Activated gamma-delta T cell (primary cell): ENCODE results near the gene PHOX2A.
"Not testable (repeated sequence)": the region's sequence is repeated elsewhere in the genome, so short reads cannot be mapped to it uniquely, and the experiment has no call there.

ENCODE experiments used
- DNase-seq: peaks from one replicate; lab custom pipeline; 2025; lab: John Stamatoyannopoulos, UW

Gene PHOX2A

DNA sequence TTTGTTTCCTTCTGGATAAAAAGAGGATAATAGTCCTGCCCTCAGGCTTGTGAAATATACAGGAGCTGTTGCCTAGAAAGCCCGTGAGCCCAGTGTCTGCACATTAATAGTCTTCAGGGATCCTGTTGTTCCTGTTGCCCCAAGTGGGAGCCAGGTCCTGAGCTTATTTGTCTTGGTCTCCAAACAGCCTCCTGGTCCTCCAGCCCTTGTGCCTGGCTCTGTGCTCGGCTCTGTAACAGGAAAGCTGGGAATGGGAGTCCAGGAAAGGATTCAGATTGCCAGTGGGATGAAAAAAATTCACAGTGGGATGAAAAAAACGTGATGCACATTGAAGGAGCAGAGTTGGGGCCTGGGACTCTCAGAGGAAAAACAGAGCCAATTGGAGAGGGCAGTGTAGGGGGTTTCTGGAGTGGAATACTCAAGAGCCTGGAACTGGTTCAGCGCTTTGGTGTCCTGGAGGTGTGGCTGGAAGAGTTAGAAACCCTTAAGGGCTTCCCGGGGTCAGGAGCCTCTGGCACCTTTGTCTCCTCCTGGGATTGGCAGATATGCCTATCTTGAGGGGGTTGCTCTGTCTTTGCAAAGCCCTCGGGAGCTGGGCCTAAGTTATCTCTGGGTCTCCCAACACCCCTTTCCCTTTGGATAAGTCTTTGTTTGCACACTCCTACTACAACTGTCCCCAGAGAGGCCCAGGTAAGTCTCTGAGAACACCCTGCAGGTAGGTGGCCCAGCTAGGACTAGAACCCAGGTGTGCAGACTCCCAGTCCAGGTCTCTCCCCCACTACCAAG is 21.7 kb downstream of the PHOX2A start:
- no peak for DNase-seq

- no peak for DNase-seq
These were observed 22.4 kb downstream of the PHOX2A start for GRCh38 chr11:72221386-72222075.

DNA sequence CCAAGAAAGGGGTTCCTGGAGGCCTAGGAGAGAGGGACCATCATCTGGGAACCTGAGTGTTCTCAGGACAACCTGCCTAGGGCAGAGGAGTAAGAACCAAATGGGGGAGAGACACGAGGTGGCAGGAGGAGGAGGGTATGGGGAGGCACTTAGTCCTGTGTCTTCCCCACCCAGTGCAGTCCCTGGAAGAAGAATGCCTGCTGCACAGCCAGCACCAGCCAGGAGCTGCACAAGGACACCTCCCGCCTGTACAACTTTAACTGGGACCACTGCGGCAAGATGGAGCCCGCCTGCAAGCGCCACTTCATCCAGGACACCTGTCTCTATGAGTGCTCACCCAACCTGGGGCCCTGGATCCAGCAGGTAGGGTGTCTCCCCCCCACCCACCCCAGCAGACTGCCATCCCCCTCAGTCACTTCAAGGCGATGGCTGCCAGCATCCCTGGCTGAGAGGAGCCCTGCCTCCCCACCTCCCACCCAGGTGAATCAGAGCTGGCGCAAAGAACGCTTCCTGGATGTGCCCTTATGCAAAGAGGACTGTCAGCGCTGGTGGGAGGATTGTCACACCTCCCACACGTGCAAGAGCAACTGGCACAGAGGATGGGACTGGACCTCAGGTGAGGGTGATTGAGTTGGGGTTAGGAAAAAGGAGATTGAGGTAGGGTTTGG is 23.1 kb downstream of the PHOX2A start:
- DNase-seq: no peak

DNA sequence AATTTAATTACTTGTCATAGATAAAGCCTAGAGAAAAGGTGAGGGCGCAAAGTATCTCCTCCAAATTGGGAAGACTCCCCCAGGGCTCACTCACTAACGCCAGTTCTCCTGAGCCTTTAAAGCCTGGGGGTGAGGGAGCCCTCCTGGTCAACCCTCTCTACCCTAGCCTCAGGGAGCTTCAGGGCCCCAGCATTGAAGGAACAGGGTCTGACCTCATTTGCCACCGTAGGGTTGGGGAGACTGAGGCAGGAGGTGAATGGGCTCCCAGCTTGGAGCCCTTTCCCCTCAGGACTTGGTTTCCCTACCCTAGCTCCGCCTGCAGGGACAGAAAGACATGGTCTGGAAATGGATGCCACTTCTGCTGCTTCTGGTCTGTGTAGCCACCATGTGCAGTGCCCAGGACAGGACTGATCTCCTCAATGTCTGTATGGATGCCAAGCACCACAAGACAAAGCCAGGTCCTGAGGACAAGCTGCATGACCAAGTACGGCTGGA is 25.7 kb downstream of the PHOX2A start:
- no peak for DNase-seq

DNA sequence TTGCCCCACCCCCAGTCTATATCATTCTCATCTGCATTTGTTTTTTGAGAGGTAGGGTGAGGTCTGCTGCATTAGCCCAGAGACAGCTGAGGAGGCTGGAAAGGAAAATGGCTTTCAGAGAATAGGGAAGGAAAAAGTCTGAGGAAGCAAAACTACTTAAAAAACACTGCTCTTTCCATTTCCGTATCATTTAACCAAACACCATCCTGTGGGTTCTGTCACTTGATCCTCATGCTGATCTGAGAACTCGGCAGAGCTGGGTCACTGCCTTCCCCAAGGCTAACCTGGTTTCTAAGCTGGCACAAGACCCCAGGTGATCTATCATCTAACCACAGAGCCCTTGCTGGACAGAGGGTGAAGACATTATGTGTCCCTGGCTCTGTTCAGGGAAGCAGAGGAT is 26.1 kb downstream of the PHOX2A start:
- no peak for DNase-seq

DNA sequence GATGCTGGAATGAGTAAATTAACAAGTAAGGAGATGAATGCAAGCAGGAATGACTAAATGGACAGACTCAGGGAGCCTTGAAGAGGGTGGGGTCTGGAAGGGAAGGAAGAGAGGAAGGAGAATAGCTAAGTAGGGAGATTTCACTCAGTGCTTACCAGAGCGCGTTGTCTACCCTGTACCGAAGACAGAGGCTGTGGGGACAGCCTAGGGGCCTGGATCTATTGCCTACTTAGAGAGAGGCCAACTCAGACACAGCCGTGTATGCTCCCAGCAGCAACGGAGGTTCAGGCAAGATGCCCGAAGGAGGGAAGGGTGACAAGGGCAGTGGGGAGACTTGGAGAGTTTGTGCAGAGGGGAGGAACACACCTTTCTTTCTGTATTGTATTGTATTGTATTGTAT is 27.3 kb downstream of the PHOX2A start, which contains the start of gene FOLR2:
Gene FOLR2, plus strand, starts transcription at position 157 of the 400 bp plus-strand sequence. CDS start 1,791 bp downstream, outside the sequence.
- DNase-seq: no peak

DNA sequence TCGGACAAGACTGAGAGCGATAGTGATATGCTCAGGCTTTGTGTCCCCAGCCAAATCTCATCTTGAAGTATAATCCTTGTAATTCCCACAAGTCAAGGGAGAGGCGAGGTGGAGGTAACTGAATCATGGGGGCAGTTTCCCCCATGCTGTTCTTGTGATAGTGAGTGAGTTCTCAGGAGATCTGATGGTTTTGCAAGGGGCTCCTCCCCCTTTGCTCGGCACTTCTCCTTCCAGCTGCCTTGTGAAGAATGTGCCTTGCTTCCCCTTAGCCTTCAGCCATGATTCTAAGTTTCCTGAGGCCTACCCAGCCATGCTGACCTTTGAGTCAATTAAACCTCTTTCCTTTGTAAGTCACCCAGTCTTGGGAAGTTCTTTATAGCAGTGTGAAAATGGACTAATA is 34.9 kb downstream of the PHOX2A start:
- no peak for DNase-seq

DNA sequence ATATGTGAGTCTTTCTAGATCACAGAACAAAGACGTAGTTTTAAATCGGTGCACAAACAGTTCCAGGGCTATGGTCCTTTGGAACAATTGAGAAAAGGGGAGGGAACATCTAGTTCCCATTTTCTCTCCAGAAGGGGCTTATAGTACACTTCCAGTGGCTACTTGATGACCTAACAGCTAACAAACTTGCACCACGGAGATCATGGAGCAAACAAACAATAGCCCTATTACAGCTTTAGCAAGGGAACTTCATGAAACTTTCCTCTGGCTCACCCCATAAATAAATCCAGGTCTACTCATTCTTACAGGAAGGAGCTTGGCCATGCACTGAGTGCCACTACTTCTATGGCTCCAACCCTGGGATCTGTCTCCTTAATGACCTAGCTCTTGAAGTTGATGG is 35.7 kb downstream of the PHOX2A start:
- DNase-seq: no peak

DNA sequence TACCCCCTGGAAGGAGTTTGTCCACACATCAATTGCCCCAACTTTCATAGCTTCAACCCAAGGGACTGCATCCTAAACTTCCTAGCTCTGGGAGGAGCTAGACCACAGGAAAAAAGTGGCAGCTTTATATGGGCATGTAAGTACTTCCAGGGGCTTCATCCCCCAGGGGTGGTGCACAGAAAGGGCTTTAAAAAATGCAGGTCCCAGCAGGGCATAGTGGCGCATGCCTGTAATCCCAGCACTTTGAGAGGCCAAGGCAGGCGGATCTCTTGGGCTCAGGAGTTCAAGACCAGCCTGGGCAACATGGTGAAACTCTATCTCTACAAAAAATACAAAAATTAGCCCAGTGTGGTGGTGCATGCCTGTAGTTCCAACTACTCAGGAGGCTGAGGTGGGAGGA is 37.2 kb downstream of the PHOX2A start:
- DNase-seq: not testable (repeated sequence)

DNA sequence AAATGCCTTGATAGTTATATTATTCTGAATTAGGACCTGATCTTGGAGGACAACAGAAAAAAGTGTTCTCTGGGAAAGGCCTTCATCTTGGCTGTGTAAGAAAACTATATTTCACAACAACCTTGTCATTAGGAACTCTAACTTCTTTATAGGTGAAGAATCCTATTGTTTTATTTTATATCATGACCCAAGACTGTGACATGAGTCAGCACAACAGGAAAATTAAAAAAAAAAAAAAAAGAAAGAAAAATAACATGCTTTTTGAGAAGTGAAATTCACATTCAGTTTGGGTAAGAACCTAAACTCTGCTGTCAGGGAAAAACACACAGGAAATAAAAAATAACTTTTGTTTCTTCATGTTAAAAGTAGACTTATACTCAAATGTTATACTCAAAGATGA is 39.1 kb downstream of the PHOX2A start:
- DNase-seq: no peak

GRCh38 chr11:72203163-72203562 is 40.8 kb downstream of the PHOX2A start:
- no peak for DNase-seq

GRCh38 chr11:72202571-72202970 is 41.4 kb downstream of the PHOX2A start:
- no peak for DNase-seq

DNA sequence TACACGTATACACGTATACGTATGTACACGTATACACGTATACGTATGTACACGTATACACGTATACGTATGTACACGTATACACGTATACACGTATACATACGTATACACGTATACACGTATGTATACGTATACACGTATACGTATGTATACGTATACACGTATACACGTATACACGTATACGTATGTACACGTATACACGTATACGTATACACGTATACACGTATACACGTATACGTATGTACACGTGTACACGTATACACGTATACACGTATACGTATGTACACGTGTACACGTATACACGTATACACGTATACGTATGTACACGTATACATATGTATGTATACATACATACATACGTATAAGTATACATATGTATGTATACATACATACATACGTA is 42.5 kb downstream of the PHOX2A start:
- not testable (repeated sequence) for DNase-seq

DNA sequence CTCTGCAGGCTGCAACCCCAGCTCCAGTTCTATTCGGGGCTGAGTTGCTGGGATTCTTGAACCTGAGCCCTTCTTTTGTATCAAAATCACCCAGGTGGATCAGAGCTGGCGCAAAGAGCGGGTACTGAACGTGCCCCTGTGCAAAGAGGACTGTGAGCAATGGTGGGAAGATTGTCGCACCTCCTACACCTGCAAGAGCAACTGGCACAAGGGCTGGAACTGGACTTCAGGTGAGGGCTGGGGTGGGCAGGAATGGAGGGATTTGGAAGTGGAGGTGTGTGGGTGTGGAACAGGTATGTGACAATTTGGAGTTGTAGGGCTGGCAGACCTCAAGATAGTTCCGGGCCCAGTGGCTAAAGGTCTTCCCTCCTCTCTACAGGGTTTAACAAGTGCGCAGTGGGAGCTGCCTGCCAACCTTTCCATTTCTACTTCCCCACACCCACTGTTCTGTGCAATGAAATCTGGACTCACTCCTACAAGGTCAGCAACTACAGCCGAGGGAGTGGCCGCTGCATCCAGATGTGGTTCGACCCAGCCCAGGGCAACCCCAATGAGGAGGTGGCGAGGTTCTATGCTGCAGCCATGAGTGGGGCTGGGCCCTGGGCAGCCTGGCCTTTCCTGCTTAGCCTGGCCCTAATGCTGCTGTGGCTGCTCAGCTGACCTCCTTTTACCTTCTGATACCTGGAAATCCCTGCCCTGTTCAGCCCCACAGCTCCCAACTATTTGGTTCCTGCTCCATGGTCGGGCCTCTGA is 48.3 kb downstream of the PHOX2A start:
- no peak for DNase-seq

DNA sequence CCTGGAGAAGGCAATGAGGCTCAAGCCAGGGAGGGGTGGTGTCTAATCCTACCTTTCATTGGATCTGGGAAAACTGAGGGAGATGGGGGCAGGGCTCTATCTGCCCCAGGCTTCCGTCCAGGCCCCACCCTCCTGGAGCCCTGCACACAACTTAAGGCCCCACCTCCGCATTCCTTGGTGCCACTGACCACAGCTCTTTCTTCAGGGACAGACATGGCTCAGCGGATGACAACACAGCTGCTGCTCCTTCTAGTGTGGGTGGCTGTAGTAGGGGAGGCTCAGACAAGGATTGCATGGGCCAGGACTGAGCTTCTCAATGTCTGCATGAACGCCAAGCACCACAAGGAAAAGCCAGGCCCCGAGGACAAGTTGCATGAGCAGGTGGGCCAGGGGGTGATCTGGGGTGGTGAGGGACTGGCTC is 52.0 kb downstream of the PHOX2A start, which contains the start of gene FOLR1:
Gene FOLR1, plus strand, starts transcription at position 180 of the 421 bp plus-strand sequence. Its CDS starts 34 bp downstream, at position 214.
- DNase-seq: no peak

DNA sequence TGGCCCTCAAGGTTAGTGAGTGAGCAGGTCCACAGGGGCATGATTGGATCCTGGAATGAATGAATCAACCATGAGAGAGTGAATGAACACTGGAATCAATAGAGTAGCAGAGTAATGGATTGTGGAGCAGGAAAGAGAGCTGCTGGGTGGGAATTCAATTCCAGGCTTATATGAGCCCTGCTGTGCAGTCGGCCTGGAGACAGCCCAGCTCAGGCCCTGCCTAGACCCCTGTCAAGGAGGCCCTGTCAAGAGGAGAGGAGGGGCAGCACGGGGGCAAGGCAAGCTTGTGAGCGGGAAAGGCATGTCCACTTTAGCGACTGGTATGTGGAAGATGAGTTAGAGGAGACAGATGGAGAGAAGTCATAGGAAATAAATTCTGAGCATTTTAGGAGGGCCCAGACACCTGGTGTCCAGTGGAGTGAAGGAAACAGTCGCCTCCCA is 53.3 kb downstream of the PHOX2A start:
- DNase-seq: no peak

GRCh38 chr11:72189455-72190250 is 54.3 kb downstream of the PHOX2A start:
- no peak for DNase-seq
